Cardiac fibroblast (primary cell): ENCODE results near the gene NKX6-1.

Experiments
- DNase-seq, 2 donors: peaks; one replicate each; pipeline versions ENCODE4 v3.0.0 to v3.0.0-alpha.2; 2010; ENCODE audit warnings: low read depth in 2 of 2
- H3K4me3 ChIP-seq, 2 donors: replicated peaks in 1 of 2; 1 replicate in 1 of 2; 2 replicates in 1 of 2; pipeline ENCODE4 v1.5.1; 2011; ENCODE audit warnings: low read depth in 2 of 2, low read length in 2 of 2, mild to moderate bottlenecking in 2 of 2, moderate library complexity in 1 of 2
- CTCF ChIP-seq: IDR thresholded peaks from one replicate; pipeline ENCODE4 v1.5.1; 2011; ENCODE audit warnings: low read depth, mild to moderate bottlenecking, low read length, inconsistent platforms

Gene NKX6-1

GRCh38 chr4:84498935-84499623 is at the start of gene NKX6-1:
Gene NKX6-1, minus strand, starts transcription at chr4:84499292. Its CDS starts 1,064 bp downstream, at chr4:84498228.
- TF ChIP-seq CTCF, result no peak
- peak within 1 kb of the TSS; percentile 34 to 36 for H3K4me3 ChIP-seq
- peak in 1 of 2 donors; percentile 56 for DNase-seq

- TF ChIP-seq CTCF, result no peak
- DNase-seq, result peak in 1 of 2 donors; percentile 9
Measured at GRCh38 chr4:84547211-84547610, 48.1 kb upstream of the NKX6-1 start.

GRCh38 chr4:84545093-84545492 is 46.0 kb upstream of the NKX6-1 start:
- no peak for TF ChIP-seq CTCF
- DNase-seq, result no peak
- H3K4me3 ChIP-seq, result no peak overlapping the region

More at GRCh38 chr4:84547211-84547610, 48.1 kb upstream of the NKX6-1 start:
- no peak overlapping the region for H3K4me3 ChIP-seq

GRCh38 chr4:84535901-84536300 is 36.8 kb upstream of the NKX6-1 start:
- TF ChIP-seq CTCF, result no peak
- no peak overlapping the region for H3K4me3 ChIP-seq
- DNase-seq, result no peak

- DNase-seq, result no peak
- TF ChIP-seq CTCF, result no peak
- no peak overlapping the region for H3K4me3 ChIP-seq
Measured at GRCh38 chr4:84531689-84532088, 32.6 kb upstream of the NKX6-1 start.

- no peak for TF ChIP-seq CTCF
- DNase-seq, result peak; percentile 5 to 32
- no peak overlapping the region for H3K4me3 ChIP-seq
Measured at GRCh38 chr4:84530871-84531270, 31.8 kb upstream of the NKX6-1 start.

- DNase-seq, result peak; percentile 8 to 34
- TF ChIP-seq CTCF, result no peak
- H3K4me3 ChIP-seq, result no peak overlapping the region
Measured at GRCh38 chr4:84530454-84530853, 31.4 kb upstream of the NKX6-1 start.
